H9 (cell line): ENCODE data around the gene CALML5. TPM values are rescaled to one million over a fixed set of nuclear protein-coding genes. Genes with fewer than 3 reads are reported as not detected.

Source experiments
- DNase-seq: peaks from one replicate; pipeline ENCODE4 v3.0.0-alpha.2; 2017
- H2AFZ ChIP-seq: one replicate; pipeline ENCODE4 v1.6.1; 2013; ENCODE audit warnings: mild to moderate bottlenecking, low read length, control low read depth, moderate library complexity
- H2AK5ac ChIP-seq: 2 replicates; pipeline ENCODE4 v1.6.1; 2013; ENCODE audit warnings: low read length, control low read depth, mixed read lengths; ENCODE audit not compliant: insufficient read length
- H2BK120ac ChIP-seq: one replicate; pipeline ENCODE4 v1.6.1; 2013; ENCODE audit warnings: low read depth, mild to moderate bottlenecking, low read length, control low read depth, inconsistent platforms; ENCODE audit not compliant: poor library complexity, severe bottlenecking
- H2BK12ac ChIP-seq: 2 replicates; pipeline ENCODE4 v1.6.1; 2013; ENCODE audit warnings: low read length, control low read depth, mixed read lengths, low read depth; ENCODE audit not compliant: insufficient read length
- H2BK15ac ChIP-seq: 2 replicates; pipeline ENCODE4 v1.6.1; 2013; ENCODE audit warnings: low read depth, low read length, control low read depth
- H2BK20ac ChIP-seq: one replicate; pipeline ENCODE4 v1.6.1; 2013; ENCODE audit warnings: low read depth, mild to moderate bottlenecking, low read length, control low read depth, inconsistent platforms; ENCODE audit not compliant: poor library complexity, severe bottlenecking
- H2BK5ac ChIP-seq: 2 replicates; pipeline ENCODE4 v1.6.1; 2013; ENCODE audit warnings: low read length, control low read depth, mixed read lengths; ENCODE audit not compliant: insufficient read length
- H3K14ac ChIP-seq: 2 replicates; pipeline ENCODE4 v1.6.1; 2013; ENCODE audit warnings: low read length, control low read depth; ENCODE audit not compliant: insufficient read depth
- H3K18ac ChIP-seq: 2 replicates; pipeline ENCODE4 v1.6.1; 2013; ENCODE audit warnings: low read depth, mild to moderate bottlenecking, mixed read lengths, low read length, control low read depth; ENCODE audit not compliant: insufficient read length
- H3K23ac ChIP-seq: 2 replicates; pipeline ENCODE4 v1.6.1; 2013; ENCODE audit warnings: low read length, control low read depth, mixed read lengths, low read depth; ENCODE audit not compliant: insufficient read length
- H3K23me2 ChIP-seq: 2 replicates; pipeline ENCODE4 v1.6.1; 2013; ENCODE audit warnings: low read depth, mild to moderate bottlenecking, mixed read lengths, low read length, control low read depth; ENCODE audit not compliant: insufficient read length, poor library complexity, severe bottlenecking
- H3K27ac ChIP-seq: 2 replicates; pipeline ENCODE4 v1.5.1; 2013; ENCODE audit warnings: low read length, control low read depth, mixed read lengths, low read depth; ENCODE audit not compliant: insufficient read length
- H3K27me3 ChIP-seq: 2 replicates; pipeline ENCODE4 v1.6.1; 2013; ENCODE audit warnings: low read length, control low read depth, inconsistent platforms; ENCODE audit not compliant: insufficient read depth
- H3K4ac ChIP-seq: 2 replicates; pipeline ENCODE4 v1.6.1; 2013; ENCODE audit warnings: low read depth, mild to moderate bottlenecking, control low read depth, inconsistent platforms, low read length, moderate library complexity
- H3K4me1 ChIP-seq: 2 replicates; pipeline ENCODE4 v1.6.1; 2013; ENCODE audit warnings: low read length, control low read depth, inconsistent platforms; ENCODE audit not compliant: insufficient read depth
- H3K4me2 ChIP-seq: 2 replicates; pipeline ENCODE4 v1.6.1; 2013; ENCODE audit warnings: low read length, control low read depth, mixed read lengths; ENCODE audit not compliant: insufficient read length, insufficient read depth
- H3K56ac ChIP-seq: 2 replicates; pipeline ENCODE4 v1.6.1; 2013; ENCODE audit warnings: low read depth, mild to moderate bottlenecking, mixed read lengths, low read length, control low read depth; ENCODE audit not compliant: insufficient read length
- H3K79me1 ChIP-seq: 2 replicates; pipeline ENCODE4 v1.6.1; 2013; ENCODE audit warnings: low read depth, mild to moderate bottlenecking, moderate library complexity, low read length, control low read depth, inconsistent platforms; ENCODE audit not compliant: insufficient read depth, poor library complexity, severe bottlenecking
- H3K79me2 ChIP-seq: 2 replicates; pipeline ENCODE4 v1.6.1; 2013; ENCODE audit warnings: low read length, control low read depth, inconsistent platforms; ENCODE audit not compliant: insufficient read depth
- H3K9ac ChIP-seq: 2 replicates; pipeline ENCODE4 v1.6.1; 2013; ENCODE audit warnings: low read length, control low read depth, mixed read lengths; ENCODE audit not compliant: insufficient read length; ENCODE audit errors: extremely low read depth
- H3K9me3 ChIP-seq: one replicate; pipeline ENCODE4 v1.6.1; 2013; ENCODE audit warnings: low read depth, low read length, inconsistent platforms; ENCODE audit not compliant: control insufficient read depth
- H3T11ph ChIP-seq: one replicate; pipeline ENCODE4 v1.6.1; 2013; ENCODE audit warnings: mild to moderate bottlenecking, low read length, control low read depth, inconsistent platforms
- H4K20me1 ChIP-seq: one replicate; pipeline ENCODE4 v1.6.1; 2013; ENCODE audit not compliant: control insufficient read depth, insufficient read length, insufficient read depth
- H4K5ac ChIP-seq: 2 replicates; pipeline ENCODE4 v1.6.1; 2013; ENCODE audit warnings: low read depth, mild to moderate bottlenecking, mixed read lengths, low read length, control low read depth; ENCODE audit not compliant: insufficient read length
- H4K8ac ChIP-seq: replicated peaks from 2 replicates; pipeline ENCODE4 v1.6.1; 2013; ENCODE audit warnings: low read length, control low read depth, mixed read lengths, low read depth; ENCODE audit not compliant: insufficient read length
- H4K91ac ChIP-seq: 2 replicates; pipeline ENCODE4 v1.6.1; 2013; ENCODE audit warnings: low read depth, mild to moderate bottlenecking, moderate library complexity, mixed read lengths, low read length, control low read depth; ENCODE audit not compliant: insufficient read length
- H3K27ac Mint-ChIP-seq, 3 experiments: 2 replicates in 2 of 3; 3 replicates in 1 of 3; pipeline ENCODE4 v1.8.0; 2020 to 2021; ENCODE audit warnings: mixed read lengths in 3 of 3, mild to moderate bottlenecking in 1 of 3, moderate library complexity in 1 of 3
- H3K27me3 Mint-ChIP-seq: 2 replicates; pipeline ENCODE4 v1.8.0; 2021; ENCODE audit warnings: low read depth, mild to moderate bottlenecking, moderate library complexity, mixed read lengths
- H3K36me3 Mint-ChIP-seq, 3 experiments: 2 replicates in 2 of 3; 3 replicates in 1 of 3; pipeline ENCODE4 v1.8.0; 2020 to 2021; ENCODE audit warnings: low read depth in 3 of 3, mixed read lengths in 3 of 3; ENCODE audit not compliant: insufficient read depth in 1 of 3
- H3K4me1 Mint-ChIP-seq, 2 experiments: 2 replicates each; pipeline ENCODE4 v1.8.0; 2020; ENCODE audit warnings: mixed read lengths in 2 of 2
- H3K4me3 Mint-ChIP-seq, 2 experiments: 2 replicates in 1 of 2; 3 replicates in 1 of 2; pipeline ENCODE4 v1.8.0; 2020 to 2021; ENCODE audit warnings: mild to moderate bottlenecking in 2 of 2, mixed read lengths in 2 of 2, moderate library complexity in 1 of 2
- H3K9me3 Mint-ChIP-seq, 2 experiments: 2 replicates in 1 of 2; 3 replicates in 1 of 2; pipeline ENCODE4 v1.8.0; 2020; ENCODE audit warnings: mild to moderate bottlenecking in 2 of 2, mixed read lengths in 2 of 2, moderate library complexity in 1 of 2
- CTCF ChIP-seq: fragments of 200-600 bp; sonication (generic); conservative IDR thresholded peaks from 3 replicates; pipeline ENCODE4 v1.8.0; 2021; ENCODE audit warnings: antibody characterized with exemption, mild to moderate bottlenecking
- WGBS: extraction: QIAGEN DNeasy Blood & Tissue Kit; methylation state at CpG from one replicate; pipeline ENCODE4 v1.1.7; 2013; ENCODE audit warnings: missing lambda C conversion rate, low lambda C conversion rate, mixed read lengths; ENCODE audit not compliant: insufficient read length; ENCODE audit errors: extremely low coverage; 5-methylcytosine and 5-hydroxymethylcytosine counted together
- total RNA-seq: library from RNA; stranded (reverse); gene quantifications from 2 replicates; pipeline ENCODE4 v1.2.1, GENCODE V29; 2021

Gene CALML5
- total RNA-seq, 1 experiment from 2014 or later, result not detected

- no peak overlapping the region for H3K56ac ChIP-seq
- Mint-ChIP-seq H3K27me3 (peaks cover 15% of the 10 kb centered on the region), H3K4me3 (peak overlapping the region; percentile 35 to 61), H3K9me3 (peaks cover 40 to 58% of the 10 kb centered on the region in 2 experiments), H3K27ac (peak overlapping the region; percentile 99), H3K36me3 (peaks cover 23 to 71% (median 31%) of the 10 kb centered on the region in 3 experiments), H3K4me1 (peaks cover 40 to 67% of the 10 kb centered on the region in 2 experiments)
- peak overlapping the region; percentile 19 for H3K18ac ChIP-seq
- H2BK20ac ChIP-seq, result no peak overlapping the region
- no peak overlapping the region for H2AK5ac ChIP-seq
- no peak for TF ChIP-seq CTCF
- H4K5ac ChIP-seq, result no peak overlapping the region
- no peaks in the 10 kb centered on the region for H3K27me3 ChIP-seq
- no peak overlapping the region for H4K8ac ChIP-seq
- no peak overlapping the region for H2BK5ac ChIP-seq
- H3K23me2 ChIP-seq, result no peaks in the 10 kb centered on the region
- H2BK120ac ChIP-seq, result no peak overlapping the region
- peaks cover 2% of the 10 kb centered on the region; the same call in 1 of the 2 replicates for H3K4me1 ChIP-seq
- H2BK12ac ChIP-seq, result no peak overlapping the region
- H3K79me1 ChIP-seq, result no peaks in the 10 kb centered on the region
- H2BK15ac ChIP-seq, result no peak overlapping the region
- H2AFZ ChIP-seq, result no peak overlapping the region
- H4K20me1 ChIP-seq, result no peaks in the 10 kb centered on the region
- no peak overlapping the region for H4K91ac ChIP-seq
- H3K23ac ChIP-seq, result no peak overlapping the region
- WGBS, result no CpG with 5 or more reads among the region's 18 CpGs
- peak overlapping the region; percentile 87 for H3K14ac ChIP-seq
- H3K27ac ChIP-seq, result no peak overlapping the region
- peaks cover 7% of the 10 kb centered on the region for H3K9me3 ChIP-seq
- no peaks in the 10 kb centered on the region for H3K79me2 ChIP-seq
- H3K4ac ChIP-seq, result no peak overlapping the region
- peak overlapping the region; percentile 47 for H3T11ph ChIP-seq
- H3K9ac ChIP-seq, result peak overlapping the region; percentile 5
- H3K4me2 ChIP-seq, result no peak overlapping the region
- peak; percentile 89 for DNase-seq
These were observed 32.7 kb downstream of the CALML5 start for GRCh38 chr10:5466451-5467206.
